Ishikawa (cell line): ENCODE results near the gene ATRIP.

ENCODE experiments used
- CEBPB ChIP-seq: IDR thresholded peaks from 2 replicates; pipeline ENCODE4 v1.6.1; 2012
- CREB1 ChIP-seq: IDR thresholded peaks from 2 replicates; pipeline ENCODE4 v1.6.1; 2012; ENCODE audit warnings: low read depth
- EGR1 ChIP-seq: IDR thresholded peaks from 2 replicates; pipeline ENCODE4 v1.6.1; 2012
- EP300 ChIP-seq: IDR thresholded peaks from 2 replicates; pipeline ENCODE4 v1.6.1; 2012; ENCODE audit warnings: borderline replicate concordance
- FOXM1 ChIP-seq: IDR thresholded peaks from 2 replicates; pipeline ENCODE4 v1.6.1; 2012; ENCODE audit warnings: low read depth, borderline replicate concordance
- NFIC ChIP-seq: IDR thresholded peaks from 2 replicates; pipeline ENCODE4 v1.6.1; 2012
- RAD21 ChIP-seq: IDR thresholded peaks from 2 replicates; pipeline ENCODE4 v1.6.1; 2012; ENCODE audit warnings: low read depth
- REST ChIP-seq: IDR thresholded peaks from 2 replicates; pipeline ENCODE4 v1.6.1; 2012; ENCODE audit warnings: low read depth, mild to moderate bottlenecking
- TAF1 ChIP-seq: IDR thresholded peaks from 2 replicates; pipeline ENCODE4 v1.6.1; 2012; ENCODE audit warnings: low read depth, mild to moderate bottlenecking
- TCF12 ChIP-seq: IDR thresholded peaks from 2 replicates; pipeline ENCODE4 v1.6.1; 2012; ENCODE audit warnings: low read depth
- TEAD4 ChIP-seq: IDR thresholded peaks from 2 replicates; pipeline ENCODE4 v1.6.1; 2012
- USF1 ChIP-seq: IDR thresholded peaks from 2 replicates; pipeline ENCODE4 v1.6.1; 2012
- YY1 ChIP-seq: IDR thresholded peaks from 2 replicates; pipeline ENCODE4 v1.6.1; 2012; ENCODE audit warnings: low read depth
- ZBTB7A ChIP-seq: IDR thresholded peaks from 2 replicates; pipeline ENCODE4 v1.6.1; 2012; ENCODE audit warnings: low read depth
- TF ChIP-seq, protein P1 (sequence below): IDR thresholded peaks from 2 replicates; pipeline ENCODE4 v1.6.1; 2012

ATRIP gene

DNA sequence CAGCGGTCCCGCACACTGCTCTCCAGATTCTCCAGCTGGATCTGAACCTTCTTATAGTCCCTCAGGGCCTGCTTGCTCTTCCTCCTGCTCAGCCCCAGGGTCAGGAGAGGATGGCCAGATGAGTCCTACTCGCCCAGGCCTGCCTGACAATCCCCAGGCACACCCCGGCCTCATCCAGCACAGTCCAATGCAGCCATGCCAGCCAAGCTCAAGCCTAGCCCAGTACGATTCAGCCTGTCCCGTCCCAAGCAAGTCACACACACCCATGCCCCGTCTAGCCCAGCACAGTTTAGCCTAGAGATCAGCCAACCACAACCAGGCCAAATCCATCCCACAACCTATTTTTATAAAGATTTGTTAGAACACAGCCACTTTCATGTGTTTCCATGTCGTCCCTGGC is 33.5 kb upstream of the ATRIP start:
- no peak for TF ChIP-seq FOXM1
- TF ChIP-seq CREB1: no peak
- TF ChIP-seq USF1: no peak
- TF ChIP-seq, protein P1, sequence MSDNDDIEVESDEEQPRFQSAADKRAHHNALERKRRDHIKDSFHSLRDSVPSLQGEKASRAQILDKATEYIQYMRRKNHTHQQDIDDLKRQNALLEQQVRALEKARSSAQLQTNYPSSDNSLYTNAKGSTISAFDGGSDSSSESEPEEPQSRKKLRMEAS: no peak
- no peak for TF ChIP-seq TAF1
- TF ChIP-seq REST: no peak
- TF ChIP-seq RAD21: no peak
- TF ChIP-seq CEBPB: no peak

DNA sequence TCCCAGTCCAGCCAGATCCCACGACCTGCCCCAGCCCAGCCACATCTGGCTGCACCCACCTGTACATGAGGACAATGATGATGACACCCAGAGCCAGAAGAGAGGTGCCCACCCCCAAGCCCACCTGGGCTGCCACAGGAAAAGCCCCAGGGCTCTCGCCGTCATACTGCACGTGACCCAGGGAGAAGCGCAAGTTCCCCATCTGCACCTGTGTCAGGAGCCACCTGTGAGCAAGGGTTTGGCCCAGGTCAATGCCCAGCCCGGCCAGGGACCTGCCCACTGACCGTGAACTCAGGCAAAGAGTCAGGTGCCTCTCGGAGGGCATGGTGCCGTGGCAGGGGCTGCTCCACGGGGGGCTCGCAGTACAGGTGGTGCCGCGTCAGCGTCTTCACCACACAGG is 32.9 kb upstream of the ATRIP start:
- TF ChIP-seq ZBTB7A (no peak), EP300 (no peak), REST (no peak), USF1 (no peak), NFIC (no peak), TCF12 (no peak), TAF1 (no peak), FOXM1 (no peak), YY1 (no peak), TEAD4 (no peak), EGR1 (no peak), CREB1 (no peak), CEBPB (no peak)
- TF ChIP-seq, protein P1: no peak

- TF ChIP-seq, protein P1: no peak
- TF ChIP-seq TAF1: no peak
Measured at GRCh38 chr3:48414376-48415250, 31.9 kb upstream of the ATRIP start.

- no peak for TF ChIP-seq ZBTB7A
- no peak for TF ChIP-seq TEAD4
- no peak for TF ChIP-seq REST
- no peak for TF ChIP-seq FOXM1
- TF ChIP-seq YY1: no peak
- TF ChIP-seq TAF1: no peak
- no peak for TF ChIP-seq TCF12
- no peak for TF ChIP-seq RAD21
- TF ChIP-seq CEBPB: no peak
- no peak for TF ChIP-seq EGR1
- no peak for TF ChIP-seq CREB1
- TF ChIP-seq USF1: no peak
- TF ChIP-seq, protein P1: no peak
- TF ChIP-seq NFIC: no peak
- TF ChIP-seq EP300: no peak
Measured at GRCh38 chr3:48415251-48415953, 31.1 kb upstream of the ATRIP start.
